Posterior vena cava (tissue), 2 donors: ENCODE data around the gene AGBL1. TPM values are rescaled to one million over a fixed set of nuclear protein-coding genes. Genes with fewer than 3 reads are reported as not detected.

Experiments used
- DNase-seq: peaks from one replicate; pipeline ENCODE4 v3.0.0-alpha.2; 2020; ENCODE audit warnings: low spot score
- intact Hi-C, 2 donors: fragments of 100-400 bp; cut with DNase I; formaldehyde crosslinking; loops; one replicate each; pipeline versions ENCODE4 v1.14.1 to v1.14.2; 2022 to 2023
- long read RNA-seq, 2 donors: library from polyadenylated mRNA; unstranded; transcript quantifications; one replicate each; pipeline ENCODE4 v2.0.0, GENCODE V29; 2020 to 2021
- total RNA-seq, 2 donors: library from RNA; stranded (reverse); fragmentation: NEBNext Ultra II Directional; extraction: Animal tissue kit (Norgen Biotek cat#: 25700); gene quantifications; one replicate each; pipeline ENCODE4 v1.2.1, GENCODE V29; 2021
- donor health status: DM: yes; HTN: yes; CAD: no.
- donor health status: DM: yes; HTN: yes; CAD: no.

AGBL1 gene
- total RNA-seq: not detected
- long read RNA-seq, donor 1: 0 reads
- long read RNA-seq, donor 2: 0 reads

DNA sequence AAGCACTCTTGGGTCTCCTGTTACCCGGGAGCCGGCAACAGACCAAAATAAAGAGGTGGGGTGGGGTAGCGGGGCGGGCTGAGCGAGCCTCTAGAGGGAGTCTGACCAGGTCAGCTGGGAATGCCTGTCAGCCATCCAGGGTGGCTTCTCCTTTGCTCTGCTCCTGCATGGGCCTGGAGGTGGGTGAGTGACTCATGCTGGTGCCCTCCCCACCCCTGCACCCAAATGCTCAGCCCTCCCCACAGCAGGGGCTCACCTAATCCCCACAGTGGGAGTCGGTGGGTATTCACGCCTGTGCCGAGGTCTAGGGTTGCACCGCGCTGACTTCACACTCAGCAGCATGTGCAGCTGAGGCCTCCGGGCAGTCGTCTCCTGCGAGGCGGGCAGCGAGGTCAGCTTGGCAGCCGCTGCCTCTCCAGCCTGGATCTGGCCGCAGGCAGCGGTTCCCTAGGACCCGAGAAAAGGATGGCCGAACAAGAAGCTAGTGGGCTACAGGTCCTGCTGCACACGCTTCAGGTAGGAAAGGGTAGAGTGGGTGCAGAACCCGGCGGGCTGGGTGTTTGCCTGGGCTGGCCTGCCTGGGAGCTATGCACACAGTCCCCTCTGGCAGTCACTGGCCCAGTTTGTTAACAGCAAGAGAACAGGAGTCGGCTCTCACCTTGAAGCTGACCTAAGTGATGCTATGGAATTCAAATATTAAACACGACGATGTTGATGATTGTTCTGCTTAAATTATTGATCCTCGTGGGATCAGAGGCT is at the start of gene AGBL1:
TSS of gene AGBL1 (plus strand) at position 364 of the 759 bp plus-strand sequence.
- no peak for DNase-seq
- intact Hi-C loops: no loop called here

DNA sequence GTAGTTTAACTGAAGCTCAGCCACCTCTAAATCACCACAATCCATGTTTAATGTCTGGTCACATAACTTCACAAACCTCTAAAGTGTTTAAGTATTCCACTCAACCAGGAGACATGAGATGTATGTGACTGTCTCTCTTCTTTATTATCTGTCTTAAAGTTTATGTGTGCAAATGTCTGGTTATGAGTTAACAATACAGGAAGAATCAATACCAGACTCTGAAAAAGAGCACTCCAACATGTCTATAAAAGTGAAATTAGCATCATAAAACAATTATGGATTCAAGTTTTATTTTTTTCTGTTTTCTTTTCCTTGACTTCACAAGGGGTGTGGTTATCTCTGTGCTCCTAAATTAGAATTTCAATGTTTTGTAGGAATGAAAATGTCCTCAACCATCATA is 44.8 kb upstream of the AGBL1 start:
- intact Hi-C loops: no loop called here
- no peak for DNase-seq

DNA sequence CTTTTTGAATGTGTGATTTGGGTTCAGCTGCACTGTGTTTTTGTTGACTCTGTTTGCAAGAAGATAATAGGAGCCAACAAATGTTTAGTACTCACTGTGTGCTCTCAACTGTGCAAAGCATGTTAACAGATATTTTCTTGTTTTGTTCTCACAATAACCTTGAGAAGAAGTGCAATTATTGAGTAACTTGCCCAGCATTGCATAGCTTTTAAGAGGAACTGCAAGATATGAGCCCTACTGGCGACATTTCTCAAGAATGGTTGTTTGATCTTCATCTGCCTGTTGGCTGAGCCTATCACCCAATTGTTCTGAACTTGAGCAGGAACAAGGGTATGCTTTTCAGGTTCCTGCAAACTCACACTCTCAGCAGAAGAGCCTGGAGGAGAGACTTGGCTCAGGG is 43.4 kb upstream of the AGBL1 start:
- no peak for DNase-seq
- intact Hi-C loops: no loop called here

DNA sequence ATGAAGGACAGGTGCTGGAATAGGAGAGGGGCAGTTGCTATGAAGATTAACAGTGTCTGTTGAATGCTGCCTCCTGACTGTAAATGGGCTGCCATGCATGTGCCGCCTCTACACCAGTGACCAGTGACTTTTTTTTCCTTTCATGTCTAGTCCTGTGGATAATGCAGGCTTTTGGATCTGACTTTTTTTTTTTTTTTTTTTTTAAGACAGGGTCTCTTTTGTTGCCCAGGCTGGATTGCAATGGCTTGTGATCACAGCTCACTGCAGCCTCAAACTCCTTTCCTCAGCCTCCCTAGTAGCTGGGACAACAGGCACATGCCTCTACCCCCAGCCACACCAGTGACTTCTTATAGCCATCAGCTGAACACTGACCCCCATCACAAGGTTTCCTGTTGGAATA is 41.2 kb upstream of the AGBL1 start:
- intact Hi-C loops: no loop called here
- no peak for DNase-seq

DNA sequence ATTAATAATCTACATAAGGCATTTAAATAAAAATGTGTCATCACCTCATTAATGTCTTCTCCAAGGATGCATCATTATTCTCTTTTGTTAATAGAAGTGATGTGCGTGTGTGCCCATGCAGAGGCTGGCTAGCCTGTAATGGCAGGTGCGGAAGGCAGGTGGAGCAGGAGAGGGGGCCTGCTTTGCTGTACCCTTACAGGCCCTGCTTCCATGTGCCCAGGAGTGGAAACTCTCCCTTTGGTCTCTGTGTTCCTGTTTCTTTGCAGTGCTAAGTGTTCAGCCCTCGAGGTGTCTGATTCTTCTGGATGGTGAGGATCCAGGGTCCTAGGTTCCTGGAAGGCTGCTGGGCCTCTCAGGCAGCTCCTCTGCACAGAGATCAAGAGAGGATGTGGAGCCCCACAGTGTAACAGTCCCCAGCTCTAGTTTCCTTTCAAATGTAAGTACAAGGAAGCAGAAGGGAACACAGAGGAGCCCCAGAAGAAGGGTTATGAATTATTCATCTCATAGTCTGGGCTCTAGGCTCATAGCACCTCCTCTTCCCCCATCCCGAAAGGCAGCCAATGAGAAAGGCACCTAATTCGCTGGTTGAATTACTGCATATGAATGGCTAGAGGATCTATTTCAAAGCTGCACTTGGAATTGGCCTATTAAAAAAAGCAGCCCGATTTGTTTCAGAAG is 39.2 kb upstream of the AGBL1 start:
- intact Hi-C loops: no loop called here
- no peak for DNase-seq

DNA sequence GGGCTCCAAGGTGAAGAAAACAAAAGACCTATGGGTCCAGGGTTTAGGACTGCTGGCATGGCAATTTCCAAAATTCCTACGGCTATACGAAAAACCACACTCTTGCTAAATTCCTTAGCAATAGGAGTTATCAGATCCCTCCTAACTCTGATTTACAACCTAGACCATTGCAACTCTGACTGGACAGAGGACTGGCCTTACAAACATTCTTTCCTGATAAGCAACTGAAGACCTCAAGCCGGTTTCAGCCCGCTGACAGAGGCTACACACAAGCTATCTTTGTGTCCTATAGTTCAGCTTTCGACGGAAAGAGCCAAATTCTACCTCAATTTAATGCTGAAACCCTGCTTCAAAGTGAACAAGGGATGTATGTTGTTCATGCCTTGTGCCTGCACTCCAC is 38.3 kb upstream of the AGBL1 start:
- intact Hi-C loops: no loop called here
- DNase-seq: no peak

DNA sequence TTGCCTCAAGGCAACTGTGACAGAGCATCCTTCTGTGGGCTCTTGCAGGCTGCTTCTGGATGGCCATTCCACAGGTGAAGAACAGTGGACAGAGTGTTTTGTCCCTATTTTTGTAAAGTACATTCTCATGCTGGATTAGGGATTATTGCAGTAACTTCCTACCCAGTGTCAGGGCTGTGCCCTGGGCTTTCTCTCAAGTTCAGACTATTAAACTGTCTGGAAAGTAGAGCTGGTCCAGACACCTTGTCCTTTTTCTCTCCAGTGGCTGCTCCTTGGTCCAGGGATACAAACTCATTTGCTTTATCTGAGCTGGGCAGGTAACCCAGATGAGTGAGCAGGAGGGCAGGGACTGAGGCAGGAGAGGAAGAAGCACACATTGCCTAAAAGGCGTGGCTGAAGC is 37.4 kb upstream of the AGBL1 start:
- intact Hi-C loops: no loop called here

DNA sequence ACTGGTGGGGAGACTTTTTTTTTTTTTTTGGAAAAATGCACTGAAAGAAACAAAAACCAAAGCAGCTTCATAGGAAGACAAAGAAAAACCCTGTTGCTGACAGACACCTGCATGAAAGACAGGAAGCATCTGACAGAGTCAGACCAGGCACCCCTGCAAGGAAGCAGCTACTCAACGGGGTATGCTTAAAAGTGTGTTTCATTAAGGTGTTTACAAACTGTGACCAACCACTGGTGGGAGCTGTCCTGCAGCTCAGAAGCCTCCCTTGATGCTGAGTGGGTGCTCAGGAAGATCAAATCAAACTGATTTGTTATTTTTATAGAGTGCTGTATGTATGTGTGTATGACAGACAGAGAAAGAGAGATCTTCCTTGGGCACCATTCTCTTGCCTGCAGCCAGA is 34.7 kb upstream of the AGBL1 start:
- intact Hi-C loops: no loop called here
- no peak for DNase-seq

More for the DNA sequence above, 37.4 kb upstream of the AGBL1 start:
- DNase-seq: no peak

DNA sequence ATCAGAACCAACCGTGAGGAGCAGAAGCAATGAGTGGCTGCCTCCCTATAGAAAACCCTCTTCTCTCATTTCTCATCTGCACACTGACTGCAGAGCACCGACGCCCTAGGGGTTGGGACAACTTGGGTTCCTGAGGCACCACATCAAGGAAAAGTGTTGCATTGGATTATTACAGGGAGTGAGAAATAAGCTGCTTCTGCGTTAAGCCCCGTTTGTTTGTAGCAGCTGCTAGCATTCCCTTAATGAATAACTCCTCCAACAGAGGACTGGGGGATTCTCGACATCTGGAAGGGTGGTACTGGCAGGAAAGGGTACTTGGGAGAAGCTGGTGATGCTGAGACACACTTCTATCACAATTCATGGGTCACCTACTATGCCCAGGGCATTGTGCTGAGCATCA is 25.3 kb upstream of the AGBL1 start:
- no peak for DNase-seq
- intact Hi-C loops: no loop called here

DNA sequence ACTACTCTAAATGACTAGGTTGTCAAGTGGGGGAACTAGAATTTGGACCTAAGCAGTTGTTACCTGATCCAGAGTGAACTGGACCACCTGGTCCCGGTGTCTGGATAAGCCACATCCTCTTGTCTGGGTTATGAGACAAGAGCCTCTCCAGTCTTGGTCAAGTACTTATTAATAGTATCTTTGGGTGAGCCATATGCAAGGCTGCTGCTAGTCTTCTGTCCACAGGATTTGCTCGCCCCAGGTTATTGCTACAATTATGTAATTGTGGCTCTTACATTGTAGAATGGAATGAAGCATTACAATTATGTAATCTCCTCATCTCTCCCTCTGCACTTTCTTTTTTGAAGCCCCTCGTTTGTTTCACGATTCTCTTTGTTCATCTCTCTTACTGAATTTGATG is 24.0 kb upstream of the AGBL1 start:
- intact Hi-C loops: no loop called here
- no peak for DNase-seq

DNA sequence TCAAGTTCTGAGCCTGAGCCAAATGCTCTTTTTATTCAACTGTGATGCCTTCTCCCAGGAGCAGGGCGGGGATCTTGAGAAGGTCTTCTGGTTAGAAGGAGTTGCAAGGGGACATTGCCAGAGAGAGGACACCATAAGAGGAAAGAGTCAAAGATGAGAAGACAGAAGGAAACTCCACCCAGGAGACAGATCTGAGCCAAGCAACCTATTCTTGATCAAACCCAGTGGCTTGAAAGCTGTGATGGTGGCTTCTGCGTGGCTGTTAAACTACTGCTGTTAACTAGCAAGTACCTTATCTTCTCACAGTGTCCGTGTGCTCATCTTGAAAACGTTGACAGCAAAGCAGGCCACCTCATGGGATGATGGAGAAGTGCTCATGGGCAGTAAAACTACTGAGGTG is 19.8 kb upstream of the AGBL1 start:
- intact Hi-C loops: no loop called here
- no peak for DNase-seq

DNA sequence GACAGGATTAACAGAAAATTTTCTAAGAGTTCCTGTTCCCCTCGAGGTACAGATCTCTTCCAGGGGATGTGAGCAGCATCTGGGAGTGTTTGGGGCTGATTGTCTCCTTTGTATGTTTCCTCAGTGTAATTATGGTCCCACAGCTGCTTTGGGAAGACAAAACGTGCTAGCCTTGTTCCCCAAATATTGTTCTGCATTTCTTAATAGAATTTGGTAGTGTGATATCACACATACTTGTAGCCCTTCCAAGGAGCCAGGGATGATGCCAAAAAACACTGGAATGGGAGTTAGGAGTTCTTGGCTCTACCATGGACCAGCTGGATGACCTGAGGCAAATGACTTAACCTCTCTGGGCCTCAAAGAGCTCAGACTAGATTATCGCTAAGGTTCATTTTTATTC is 19.0 kb upstream of the AGBL1 start:
- intact Hi-C loops: no loop called here
- DNase-seq: no peak

DNA sequence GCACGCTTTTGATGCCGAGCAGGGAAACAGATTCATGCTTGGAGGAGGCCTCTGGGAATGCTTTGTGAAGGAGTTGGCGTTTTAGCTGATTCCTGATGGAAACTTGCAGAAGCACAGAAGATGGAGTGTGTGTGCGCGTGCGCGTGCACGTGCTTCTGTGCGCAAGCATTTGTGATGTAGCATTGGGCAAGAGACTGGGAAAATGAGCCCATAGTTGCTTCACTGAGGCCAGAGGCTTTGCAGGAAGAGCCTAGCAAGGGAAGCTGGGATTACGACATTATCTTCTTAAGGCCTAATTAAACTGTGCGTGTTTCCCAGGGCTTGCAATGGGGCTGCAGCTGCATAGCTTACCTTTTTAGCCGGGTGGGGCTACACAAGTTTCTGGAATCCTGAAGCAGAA is 18.1 kb upstream of the AGBL1 start:
- intact Hi-C loops: no loop called here
- no peak for DNase-seq

DNA sequence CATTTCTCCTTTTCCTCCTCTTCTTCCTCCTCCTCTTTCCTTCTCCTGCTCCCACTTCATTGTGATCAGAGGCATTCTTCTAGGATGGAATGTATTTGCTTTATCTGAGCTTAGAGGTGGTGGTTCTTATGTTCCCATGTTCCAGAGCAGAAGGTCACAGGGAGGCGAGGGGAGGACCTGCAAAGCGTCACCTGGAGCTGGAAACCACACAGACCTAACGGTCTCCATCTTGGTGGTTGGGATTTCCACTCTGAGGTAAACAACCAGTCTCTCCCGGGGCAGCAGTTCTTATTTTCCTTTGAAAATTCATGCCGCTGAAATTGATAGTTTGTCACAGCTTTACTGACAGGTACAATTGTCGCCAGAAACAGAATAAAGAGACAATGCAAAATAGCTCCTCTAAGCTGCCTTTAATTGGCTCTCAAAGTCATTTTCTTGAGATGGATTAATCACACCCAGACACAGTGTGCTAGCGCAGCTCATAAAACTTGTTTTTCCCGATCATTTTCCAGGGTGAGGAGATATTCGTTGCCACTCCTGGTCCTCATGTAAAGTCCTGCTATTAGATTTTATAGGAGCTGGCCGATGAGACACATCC is 16.9 kb upstream of the AGBL1 start:
- intact Hi-C loops: no loop called here

DNA sequence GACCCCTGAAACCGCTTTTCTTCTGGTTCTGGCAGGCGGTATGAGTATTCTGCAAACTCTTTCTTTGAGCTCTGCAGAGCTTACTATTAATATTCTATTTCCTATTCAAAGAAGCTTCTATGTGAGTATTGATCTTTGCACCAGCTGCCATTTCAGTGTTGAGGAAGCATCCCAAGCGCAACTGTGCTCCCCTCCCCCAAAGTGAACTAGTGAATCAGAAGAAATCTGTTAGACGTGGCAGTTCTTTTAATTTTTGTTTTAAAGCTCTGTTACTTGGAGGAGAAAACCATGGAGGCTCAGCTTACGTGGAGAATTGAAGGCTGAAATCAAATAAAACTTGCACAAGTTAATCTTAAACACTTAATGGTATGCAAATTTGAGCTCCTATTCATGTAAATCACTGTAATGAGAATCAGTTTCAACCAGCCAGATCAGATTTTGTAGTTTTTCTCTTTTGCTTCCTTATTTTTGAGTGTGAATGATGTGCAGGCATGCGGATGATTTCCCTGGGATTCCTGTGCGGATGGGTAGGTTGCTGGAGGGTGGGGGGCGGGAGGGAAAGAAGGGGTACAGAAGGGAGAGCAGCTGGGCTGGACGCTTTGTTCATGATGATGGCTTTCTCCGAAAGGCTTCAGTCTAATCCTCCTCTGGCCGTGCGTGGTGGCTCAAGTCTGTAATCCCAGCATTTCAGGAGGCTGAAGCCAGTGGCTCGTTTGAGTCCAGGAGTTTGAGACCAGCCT is 16.1 kb upstream of the AGBL1 start:
- no peak for DNase-seq
- intact Hi-C loops: no loop called here

More for the DNA sequence above, 16.9 kb upstream of the AGBL1 start:
- no peak for DNase-seq

DNA sequence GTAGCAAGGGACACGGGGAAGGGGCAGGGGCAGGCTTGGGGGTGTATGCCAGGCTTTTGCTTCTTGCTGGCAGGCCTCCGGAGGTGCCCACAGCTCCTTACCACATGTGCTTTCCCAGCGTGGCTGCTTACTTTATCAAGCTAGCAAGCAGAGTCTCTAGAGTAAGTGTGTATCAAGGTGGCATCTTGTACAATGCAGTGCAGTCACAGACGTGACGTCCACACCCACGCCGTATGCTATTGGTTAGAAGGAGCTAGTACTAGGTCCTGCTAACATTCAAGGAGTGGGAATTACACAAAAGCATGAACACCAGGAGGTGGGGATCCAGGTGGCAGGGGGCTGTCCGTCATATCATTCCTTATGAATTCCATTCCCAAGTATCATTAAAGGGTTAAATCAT is 15.3 kb upstream of the AGBL1 start:
- no peak for DNase-seq
- intact Hi-C loops: no loop called here

DNA sequence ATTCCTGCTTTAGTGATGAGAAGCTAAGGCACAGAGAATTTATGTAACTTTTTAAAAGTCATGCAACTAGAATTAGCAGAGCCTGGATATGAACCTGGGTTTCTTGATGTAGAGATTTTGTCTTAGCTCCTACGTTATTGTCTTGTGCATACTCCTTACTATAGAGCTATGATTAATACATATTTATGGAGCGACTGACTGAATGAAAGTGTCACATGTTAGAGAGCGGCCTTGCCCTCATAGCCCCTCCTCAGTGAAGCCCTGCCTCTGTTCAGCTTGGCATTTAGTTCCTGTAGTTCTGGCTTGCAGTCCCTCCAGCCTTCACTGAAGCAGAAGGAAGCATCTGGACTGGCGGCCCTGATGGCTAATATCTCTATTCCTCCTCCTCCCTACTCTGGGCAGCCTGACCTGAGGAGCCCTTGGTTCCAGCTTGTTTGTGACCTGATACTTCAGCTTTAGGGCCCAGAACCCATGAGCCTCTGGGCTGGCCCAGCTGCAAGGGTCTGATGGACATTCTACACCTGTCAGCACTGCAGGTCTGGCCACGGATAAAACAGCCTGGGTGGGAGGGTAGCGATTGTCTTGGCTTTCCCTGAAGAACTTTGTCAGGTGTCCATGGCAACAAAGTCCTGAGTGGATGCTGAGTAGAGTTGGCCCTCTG is 13.4 kb upstream of the AGBL1 start:
- DNase-seq: no peak
- intact Hi-C loops: no loop called here

DNA sequence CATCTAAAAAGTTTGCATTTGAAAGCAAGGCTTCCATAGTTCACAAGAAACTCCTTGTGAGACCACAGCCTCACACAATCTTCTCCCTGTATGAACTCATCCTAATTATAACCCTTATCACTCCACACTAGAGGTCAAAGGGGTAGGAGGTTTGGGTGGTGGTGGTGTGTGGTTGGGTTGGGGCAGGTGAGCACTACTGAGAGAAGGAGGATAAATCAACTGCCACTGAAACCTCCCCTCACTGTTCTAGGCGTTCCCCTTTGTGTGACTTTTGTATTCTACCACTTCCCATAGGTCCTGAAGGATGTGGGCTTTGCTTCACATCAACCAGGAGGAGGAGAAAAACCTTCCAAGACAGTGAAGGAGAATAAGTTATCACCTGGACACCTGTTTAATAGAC is 6.4 kb upstream of the AGBL1 start:
- no peak for DNase-seq
- intact Hi-C loops: no loop called here

DNA sequence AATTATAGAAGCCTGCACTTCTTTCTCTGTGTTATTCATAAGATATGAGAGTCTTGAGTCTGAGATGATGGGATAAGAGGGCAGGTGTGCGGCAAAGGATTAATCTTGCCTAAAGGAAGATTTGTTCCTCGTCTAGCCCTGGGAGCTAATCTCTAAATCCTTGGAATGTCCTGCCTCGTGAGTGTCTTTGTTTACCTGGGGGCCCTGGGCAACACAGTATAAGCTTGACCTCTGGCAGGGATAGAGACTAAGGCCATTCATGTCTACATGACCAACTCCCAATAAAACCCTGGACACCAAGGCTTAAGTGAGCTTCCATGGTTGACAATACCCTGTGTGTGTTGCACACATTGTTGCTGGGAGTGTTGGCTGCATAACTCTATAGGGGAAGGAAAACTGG is 3.2 kb upstream of the AGBL1 start:
- intact Hi-C loops: no loop called here
- DNase-seq: no peak

DNA sequence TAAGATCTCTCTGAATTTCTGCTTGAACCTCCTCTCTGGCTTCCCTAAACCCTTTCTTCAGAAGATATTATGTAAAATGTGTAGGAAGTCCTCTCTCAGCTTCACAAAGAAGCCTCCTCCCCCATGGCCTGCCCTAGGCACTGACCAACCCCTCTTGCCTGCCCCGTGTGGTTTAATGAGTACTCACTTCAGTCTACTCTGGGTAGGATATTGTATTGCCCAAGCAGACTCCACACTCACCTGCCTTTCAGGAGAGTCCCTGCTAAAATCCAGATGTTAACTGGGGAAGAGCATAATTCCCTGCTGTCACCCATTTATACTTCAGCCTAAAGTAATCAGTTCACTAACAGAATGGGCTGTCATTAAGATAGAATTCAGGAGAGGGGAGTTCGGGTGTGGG is 2.6 kb upstream of the AGBL1 start:
- DNase-seq: no peak
- intact Hi-C loops: no loop called here
